Activated CD4-positive, alpha-beta memory T cell treated with anti-CD3 and anti-CD28 coated beads, Interleukin-2, amount 10 ng/mL, durations not matched to agents 7 days and 5 days (primary cell): ENCODE results near the gene SDSL. TPM values are rescaled to one million over a fixed set of nuclear protein-coding genes. Genes with fewer than 3 reads are reported as not detected.

Experiments
- CTCF ChIA-PET: fragments of 350-600 bp; sonication (Branson Sonifier 250); formaldehyde crosslinking; loops from one replicate; lab custom pipeline; 2021; ENCODE audit warnings: antibody characterized with exemption, inconsistent platforms; lab: Charles Lee
- POLR2A ChIA-PET: fragments of 350-600 bp; sonication (Branson Sonifier 250); formaldehyde crosslinking; loops from one replicate; lab custom pipeline; 2021; ENCODE audit warnings: antibody characterized with exemption; lab: Charles Lee
- DNase-seq: peaks from one replicate; pipeline ENCODE4 v3.0.0-alpha.2; 2020
- H3K27ac Mint-ChIP-seq: one replicate; pipeline ENCODE4 v1.8.0; 2021; ENCODE audit warnings: mild to moderate bottlenecking, mixed read lengths
- H3K27me3 Mint-ChIP-seq: one replicate; pipeline ENCODE4 v1.8.0; 2021; ENCODE audit warnings: mixed read lengths
- H3K36me3 Mint-ChIP-seq: one replicate; pipeline ENCODE4 v1.8.0; 2021; ENCODE audit warnings: low read depth, mixed read lengths
- H3K4me1 Mint-ChIP-seq: one replicate; pipeline ENCODE4 v1.8.0; 2021; ENCODE audit warnings: mixed read lengths
- H3K4me3 Mint-ChIP-seq: one replicate; pipeline ENCODE4 v1.8.0; 2021; ENCODE audit warnings: mild to moderate bottlenecking, mixed read lengths
- H3K9me3 Mint-ChIP-seq: one replicate; pipeline ENCODE4 v1.8.0; 2021; ENCODE audit warnings: mixed read lengths
- total RNA-seq, 2 experiments: library from RNA; stranded (reverse); gene quantifications; one replicate each; pipeline ENCODE4 v1.2.3, GENCODE V29; 2021

SDSL gene
- total RNA-seq, 2 experiments from 2014 or later, result not detected

DNA sequence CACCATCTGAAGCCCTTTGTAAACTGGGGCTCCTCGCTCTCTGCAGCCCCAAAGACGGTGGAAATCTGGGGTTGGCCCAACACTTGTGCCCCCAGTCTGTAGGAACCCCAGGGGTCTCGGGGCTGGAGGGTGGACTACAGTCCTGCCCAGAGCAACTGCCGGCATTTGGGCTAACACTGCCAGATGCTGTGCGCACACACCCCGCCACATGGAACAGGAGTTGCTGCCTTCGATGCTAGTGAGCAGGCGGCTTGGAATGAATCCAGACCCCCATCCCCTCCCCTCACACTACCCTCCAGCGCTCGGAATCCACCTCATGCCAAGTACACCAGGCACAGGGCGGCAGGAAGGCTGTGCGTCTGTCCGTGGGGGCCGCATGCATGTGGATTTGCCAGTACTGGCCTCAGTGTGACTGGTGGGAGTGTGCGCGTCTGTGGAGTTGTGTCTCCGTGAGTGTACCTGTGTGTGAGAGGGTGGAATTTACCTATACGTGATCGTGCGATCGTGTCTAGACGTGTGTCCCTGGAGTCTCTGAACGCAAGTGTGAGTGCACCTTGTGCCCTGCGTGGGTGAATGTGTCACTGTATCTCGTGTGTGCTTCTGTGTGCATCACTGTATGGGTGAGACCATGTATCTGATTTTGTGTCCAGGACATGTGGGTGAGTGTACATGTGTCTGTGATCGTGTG lies 44.4 kb downstream of the SDSL start:
- peaks cover 75% of the 10 kb centered on the region for H3K27me3 Mint-ChIP-seq
- CTCF ChIA-PET, result no interaction called here
- H3K4me3 Mint-ChIP-seq, result no peak overlapping the region
- H3K9me3 Mint-ChIP-seq, result no peaks in the 10 kb centered on the region
- H3K4me1 Mint-ChIP-seq, result peaks cover 22% of the 10 kb centered on the region
- H3K27ac Mint-ChIP-seq, result peak overlapping the region; percentile 45
- peaks cover 8% of the 10 kb centered on the region for H3K36me3 Mint-ChIP-seq
- DNase-seq, result no peak
- POLR2A ChIA-PET, result no interaction called here

DNA sequence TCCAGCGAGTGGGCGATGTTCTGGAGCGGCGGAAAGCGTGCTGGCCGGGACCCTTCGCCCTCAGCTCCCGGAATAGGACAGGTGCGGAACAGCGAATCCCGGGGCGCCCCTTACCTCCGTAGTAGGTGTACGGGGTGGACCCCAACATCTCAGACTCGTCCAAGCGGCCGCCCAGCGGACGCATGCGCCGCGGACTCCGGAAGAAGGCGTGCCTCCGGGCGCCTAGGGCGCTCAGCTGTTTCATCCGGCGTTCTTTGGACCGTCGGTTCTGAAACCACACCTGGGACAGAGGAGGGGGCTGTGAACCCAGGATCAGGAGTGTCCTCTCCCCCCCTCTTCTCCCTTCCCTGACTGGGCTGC lies 44.9 kb downstream of the SDSL start:
- ChIA-PET POLR2A (no interaction called here), CTCF (no interaction called here)
- peaks cover 74% of the 10 kb centered on the region for H3K27me3 Mint-ChIP-seq
- H3K4me3 Mint-ChIP-seq, result no peak overlapping the region
- peaks cover 20% of the 10 kb centered on the region for H3K4me1 Mint-ChIP-seq
- no peak for DNase-seq
- H3K9me3 Mint-ChIP-seq, result no peaks in the 10 kb centered on the region
- H3K27ac Mint-ChIP-seq, result no peak overlapping the region
- peaks cover 8% of the 10 kb centered on the region for H3K36me3 Mint-ChIP-seq

DNA sequence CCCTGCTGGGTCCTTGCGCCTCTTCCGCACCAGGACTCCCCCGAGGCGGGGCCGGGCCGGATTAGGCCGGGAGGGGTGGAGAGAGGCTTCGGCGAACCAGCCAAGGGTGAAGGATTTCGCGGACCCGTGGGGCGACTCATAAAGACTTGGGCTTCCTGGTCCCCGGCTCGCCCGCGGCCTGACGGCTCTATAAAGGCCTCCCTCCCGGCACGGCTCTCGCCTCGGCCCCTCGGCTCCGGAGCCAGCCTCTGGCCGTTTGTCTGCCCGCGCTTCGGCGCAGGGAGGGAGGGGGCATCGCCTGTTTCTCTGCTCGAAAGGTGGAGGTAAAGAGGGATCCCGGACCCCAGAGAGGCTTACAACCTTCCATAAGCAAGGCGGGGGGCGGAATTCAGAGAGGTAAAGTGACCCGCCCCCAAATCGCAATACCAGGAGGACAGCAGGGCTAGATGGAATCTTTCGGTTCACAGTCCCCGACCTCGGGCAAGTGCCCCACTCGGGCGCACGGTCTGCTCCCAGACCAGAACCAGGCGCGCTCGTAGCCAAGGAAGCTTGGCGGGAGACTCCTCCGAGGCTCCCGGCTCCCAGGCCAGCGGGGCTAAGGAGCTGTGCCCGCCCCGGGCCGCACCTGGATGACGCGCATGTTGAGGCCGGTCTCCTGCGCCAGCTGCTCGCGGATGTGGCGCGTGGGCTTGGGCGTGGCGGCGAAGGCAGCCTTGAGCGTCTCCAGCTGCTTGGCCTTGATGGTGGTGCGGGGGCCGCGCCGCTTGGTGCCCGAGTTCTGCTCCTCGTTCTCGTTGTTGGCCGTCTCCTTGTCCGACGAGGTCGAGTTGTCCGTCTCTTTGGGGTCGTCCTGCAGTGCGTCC lies 45.6 kb downstream of the SDSL start:
- peaks cover 5% of the 10 kb centered on the region for H3K36me3 Mint-ChIP-seq
- POLR2A ChIA-PET, result no interaction called here
- no peak overlapping the region for H3K27ac Mint-ChIP-seq
- H3K27me3 Mint-ChIP-seq, result peaks cover 74% of the 10 kb centered on the region
- DNase-seq, result no peak
- H3K4me1 Mint-ChIP-seq, result peaks cover 16% of the 10 kb centered on the region
- H3K9me3 Mint-ChIP-seq, result no peaks in the 10 kb centered on the region
- H3K4me3 Mint-ChIP-seq, result peak overlapping the region; percentile 43
- CTCF ChIA-PET, result no interaction called here

DNA sequence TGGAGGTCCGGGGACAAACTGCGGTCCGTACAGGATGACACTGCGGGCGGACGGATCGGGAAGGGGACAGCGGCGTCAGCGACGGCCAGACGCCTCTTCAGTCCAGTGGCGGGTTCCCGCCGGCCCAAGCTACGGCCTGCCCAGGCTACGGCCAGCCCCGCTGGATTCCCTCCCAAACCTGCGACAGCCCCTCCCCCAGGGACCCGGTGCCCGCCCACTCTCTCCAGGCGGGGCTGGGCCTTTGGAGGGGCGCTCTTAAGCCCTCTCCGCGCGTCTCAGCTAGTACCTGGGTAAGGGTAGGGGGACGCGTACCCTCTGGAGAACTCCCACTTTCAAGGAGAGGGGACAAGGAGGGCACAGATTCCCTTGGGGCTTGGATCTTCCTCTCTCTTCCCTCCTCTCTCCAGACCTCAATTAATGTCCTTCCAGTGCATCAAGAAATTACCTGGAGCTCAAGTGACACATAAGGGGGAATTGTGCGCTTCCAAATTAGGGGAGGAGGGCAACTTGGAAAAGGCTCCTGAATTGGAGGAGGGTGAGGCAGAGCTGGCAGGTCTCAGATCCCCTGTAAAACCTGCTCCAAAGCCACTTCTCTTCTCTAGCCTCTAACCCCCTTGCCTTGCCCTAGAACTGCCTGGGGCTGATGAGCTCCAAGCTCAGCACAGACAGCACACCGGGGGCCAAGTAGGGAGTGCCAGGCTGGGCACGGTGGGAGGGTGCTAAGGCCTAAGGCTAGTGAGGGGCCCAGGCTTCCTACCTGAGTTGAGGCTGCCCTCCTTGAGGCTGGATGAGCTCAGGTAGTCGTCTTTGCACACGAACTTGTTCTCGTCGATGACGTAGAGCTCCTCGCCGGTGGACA lies 46.4 kb downstream of the SDSL start:
- Mint-ChIP-seq H3K27ac (peak overlapping the region; percentile 54), H3K9me3 (no peaks in the 10 kb centered on the region), H3K27me3 (peaks cover 79% of the 10 kb centered on the region), H3K4me3 (no peak overlapping the region), H3K4me1 (peaks cover 16% of the 10 kb centered on the region), H3K36me3 (peaks cover 4% of the 10 kb centered on the region)
- DNase-seq, result no peak
- CTCF ChIA-PET, result no interaction called here
- POLR2A ChIA-PET, result no interaction called here

DNA sequence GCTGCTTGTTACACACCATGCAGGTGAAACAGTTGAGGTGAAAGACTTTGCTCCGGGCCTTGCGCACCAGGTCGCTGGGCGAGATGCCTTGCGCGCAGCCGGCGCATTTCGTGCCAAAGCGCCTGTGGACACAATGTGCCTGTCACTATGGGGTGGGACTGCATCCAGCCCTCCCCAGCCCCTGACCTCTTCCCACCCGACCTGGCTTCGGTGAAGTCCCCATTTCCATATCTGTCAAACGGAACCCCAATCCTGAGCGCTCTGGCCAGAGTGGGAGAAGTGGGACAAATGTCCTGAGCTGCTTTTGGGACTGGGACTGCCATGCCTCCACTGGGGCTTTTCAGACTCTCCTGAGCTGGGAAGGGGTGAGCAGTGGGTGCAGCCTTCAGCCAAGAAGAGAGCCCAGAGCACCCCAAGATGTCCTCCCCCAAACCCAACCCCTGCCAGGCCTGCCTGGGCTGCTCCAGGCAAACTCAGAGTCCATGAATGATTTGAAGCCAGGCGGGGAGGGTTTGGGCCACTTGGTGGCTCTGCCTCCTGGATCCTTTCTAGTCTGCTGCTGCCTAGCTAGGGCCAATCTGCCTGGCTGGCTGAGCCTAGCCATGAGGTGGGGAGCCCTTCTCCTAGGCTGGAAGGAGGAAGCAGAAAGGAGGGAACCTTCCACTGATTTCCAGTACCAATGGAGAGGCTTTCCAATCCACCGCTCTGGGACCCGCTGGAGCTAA lies 47.2 kb downstream of the SDSL start:
- CTCF ChIA-PET, result interaction anchor here (0.6 kb wide), 2 partner anchors 125 to 228 kb away, joined by 3 to 4 read pairs; no protein-coding TSS in a partner anchor
- H3K27ac Mint-ChIP-seq, result no peak overlapping the region
- peaks cover 79% of the 10 kb centered on the region for H3K27me3 Mint-ChIP-seq
- POLR2A ChIA-PET, result no interaction called here
- DNase-seq, result no peak
- H3K9me3 Mint-ChIP-seq, result no peaks in the 10 kb centered on the region
- H3K4me3 Mint-ChIP-seq, result no peak overlapping the region
- peaks cover 14% of the 10 kb centered on the region for H3K4me1 Mint-ChIP-seq
- no peaks in the 10 kb centered on the region for H3K36me3 Mint-ChIP-seq

DNA sequence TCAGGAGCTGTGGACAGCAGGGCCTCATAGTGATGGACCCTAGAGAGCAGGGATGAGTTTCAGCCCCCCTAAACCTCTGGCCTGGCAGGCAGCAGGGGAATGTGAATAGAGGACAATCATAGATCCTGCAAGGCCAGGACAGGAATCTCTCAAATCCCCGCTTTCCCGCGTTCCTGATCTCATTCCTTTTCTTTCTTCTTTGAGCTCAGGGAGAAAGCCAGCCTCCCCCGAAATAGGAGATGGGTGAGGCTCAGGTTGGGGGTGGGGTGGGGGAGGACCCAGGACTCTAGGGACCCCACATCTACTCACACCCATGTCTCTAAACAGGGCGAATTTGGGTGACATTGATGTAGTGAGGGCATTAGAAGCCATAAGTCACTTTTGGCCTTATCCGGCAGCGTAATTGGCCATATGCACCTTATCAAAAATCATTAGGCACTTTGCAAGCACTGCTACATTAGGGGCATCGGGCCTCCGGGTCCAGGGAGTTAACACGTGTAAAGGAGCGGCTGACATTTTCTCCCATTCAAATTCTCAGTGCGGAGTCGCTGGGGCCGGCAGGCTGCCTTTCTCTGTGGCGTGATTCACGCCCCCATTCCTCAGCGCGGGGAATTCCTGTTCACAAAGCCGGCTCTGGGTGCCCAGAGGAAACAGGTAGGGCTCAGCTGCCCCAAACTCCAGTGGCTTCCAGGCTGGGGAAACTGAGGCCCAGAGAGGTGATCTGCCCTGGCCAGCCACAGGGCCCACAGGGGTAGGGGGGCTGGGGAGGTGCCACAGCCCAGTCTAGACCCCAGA lies 48.0 kb downstream of the SDSL start:
- Mint-ChIP-seq H3K27ac (no peak overlapping the region), H3K4me3 (no peak overlapping the region), H3K36me3 (no peaks in the 10 kb centered on the region), H3K9me3 (no peaks in the 10 kb centered on the region), H3K27me3 (peaks cover 80% of the 10 kb centered on the region), H3K4me1 (peaks cover 16% of the 10 kb centered on the region)
- POLR2A ChIA-PET, result no interaction called here
- DNase-seq, result no peak
- CTCF ChIA-PET, result interaction anchor here (0.6 kb wide), 2 partner anchors 125 to 227 kb away, joined by 3 to 4 read pairs; no protein-coding TSS in a partner anchor

DNA sequence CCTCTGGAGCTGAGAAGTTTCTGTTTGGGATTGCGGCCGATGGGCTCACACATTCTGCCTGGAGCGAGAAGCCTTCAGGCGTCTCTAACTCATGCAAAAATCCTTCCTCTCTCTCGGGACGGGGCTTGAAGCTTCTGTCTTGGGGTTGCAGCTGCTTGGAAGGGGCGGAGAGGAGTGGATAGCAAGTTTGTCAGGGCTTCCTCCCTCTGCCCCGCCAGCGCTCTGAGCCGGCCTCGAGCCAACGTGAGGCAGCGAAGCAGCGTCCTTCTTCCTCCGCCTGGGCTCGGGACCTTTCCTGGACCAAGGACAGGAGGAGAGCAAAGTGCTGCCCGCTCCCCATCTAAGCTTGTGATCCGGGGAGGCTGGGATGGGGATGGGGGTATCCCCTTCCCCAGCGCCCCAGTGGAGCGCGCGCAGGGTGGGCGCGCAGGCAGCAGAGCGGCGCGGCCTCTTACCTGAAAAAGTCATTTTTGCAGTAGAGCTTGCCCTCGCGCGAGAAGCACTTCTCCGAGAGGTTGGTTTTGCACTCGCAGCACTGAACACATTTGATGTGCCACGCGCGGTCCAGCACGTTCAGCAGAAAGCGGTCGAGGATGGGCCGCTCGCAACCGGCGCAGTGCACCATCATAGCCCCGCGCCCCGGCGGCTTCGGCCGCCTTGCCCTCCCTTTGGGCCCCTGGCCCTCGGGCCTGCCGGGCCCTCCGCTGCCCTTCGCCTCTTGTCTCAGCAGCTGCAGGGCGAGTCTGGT lies 48.9 kb downstream of the SDSL start:
- POLR2A ChIA-PET, result no interaction called here
- CTCF ChIA-PET, result no interaction called here

DNA sequence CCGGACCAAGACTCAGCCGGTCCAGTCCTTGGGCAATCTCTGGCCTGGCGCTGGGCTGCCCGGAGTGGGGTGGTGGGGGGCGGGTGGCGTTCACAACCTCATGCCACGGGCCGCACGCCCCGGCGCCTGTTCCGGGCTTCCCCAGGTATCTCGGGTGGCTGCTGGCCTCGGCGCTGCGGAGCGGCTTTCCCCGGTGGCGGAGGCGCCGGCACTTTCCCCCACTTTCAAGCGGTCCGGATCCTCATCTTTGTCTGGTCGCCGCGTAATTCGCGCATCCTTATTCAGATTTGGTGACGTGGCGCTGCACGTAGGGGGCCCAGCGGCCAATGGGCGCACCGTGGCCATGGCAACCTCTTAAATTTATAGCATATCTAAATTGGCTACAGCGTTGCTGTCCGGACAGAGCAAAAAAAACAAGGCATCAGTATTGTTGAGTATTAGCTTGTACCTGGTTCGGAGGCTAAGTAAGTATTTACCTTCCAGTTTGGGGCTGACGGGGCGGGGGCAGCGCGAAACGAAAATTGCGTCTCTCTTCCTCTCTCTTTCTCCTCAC lies 49.5 kb downstream of the SDSL start, which contains the start of gene LHX5:
Gene LHX5, minus strand, starts transcription at position 253 of the 553 bp plus-strand sequence. CDS start 373 bp downstream, outside the sequence.
- no peak within 1 kb of the TSS for H3K4me3 Mint-ChIP-seq
- POLR2A ChIA-PET, result no interaction called here
- no peak within 1 kb of the TSS for H3K27ac Mint-ChIP-seq
- CTCF ChIA-PET, result no interaction called here
- no peaks in the 10 kb centered on the region for H3K9me3 Mint-ChIP-seq
- peaks cover 12% of the 10 kb centered on the region for H3K4me1 Mint-ChIP-seq
- no peaks in the 10 kb centered on the region for H3K36me3 Mint-ChIP-seq
- DNase-seq, result no peak
- peaks cover 82% of the 10 kb centered on the region for H3K27me3 Mint-ChIP-seq

More for the DNA sequence above, 48.9 kb downstream of the SDSL start:
- no peak for DNase-seq
- Mint-ChIP-seq H3K27me3 (peaks cover 86% of the 10 kb centered on the region), H3K9me3 (no peaks in the 10 kb centered on the region), H3K36me3 (no peaks in the 10 kb centered on the region), H3K4me1 (peaks cover 14% of the 10 kb centered on the region), H3K4me3 (no peak overlapping the region), H3K27ac (no peak overlapping the region)

DNA sequence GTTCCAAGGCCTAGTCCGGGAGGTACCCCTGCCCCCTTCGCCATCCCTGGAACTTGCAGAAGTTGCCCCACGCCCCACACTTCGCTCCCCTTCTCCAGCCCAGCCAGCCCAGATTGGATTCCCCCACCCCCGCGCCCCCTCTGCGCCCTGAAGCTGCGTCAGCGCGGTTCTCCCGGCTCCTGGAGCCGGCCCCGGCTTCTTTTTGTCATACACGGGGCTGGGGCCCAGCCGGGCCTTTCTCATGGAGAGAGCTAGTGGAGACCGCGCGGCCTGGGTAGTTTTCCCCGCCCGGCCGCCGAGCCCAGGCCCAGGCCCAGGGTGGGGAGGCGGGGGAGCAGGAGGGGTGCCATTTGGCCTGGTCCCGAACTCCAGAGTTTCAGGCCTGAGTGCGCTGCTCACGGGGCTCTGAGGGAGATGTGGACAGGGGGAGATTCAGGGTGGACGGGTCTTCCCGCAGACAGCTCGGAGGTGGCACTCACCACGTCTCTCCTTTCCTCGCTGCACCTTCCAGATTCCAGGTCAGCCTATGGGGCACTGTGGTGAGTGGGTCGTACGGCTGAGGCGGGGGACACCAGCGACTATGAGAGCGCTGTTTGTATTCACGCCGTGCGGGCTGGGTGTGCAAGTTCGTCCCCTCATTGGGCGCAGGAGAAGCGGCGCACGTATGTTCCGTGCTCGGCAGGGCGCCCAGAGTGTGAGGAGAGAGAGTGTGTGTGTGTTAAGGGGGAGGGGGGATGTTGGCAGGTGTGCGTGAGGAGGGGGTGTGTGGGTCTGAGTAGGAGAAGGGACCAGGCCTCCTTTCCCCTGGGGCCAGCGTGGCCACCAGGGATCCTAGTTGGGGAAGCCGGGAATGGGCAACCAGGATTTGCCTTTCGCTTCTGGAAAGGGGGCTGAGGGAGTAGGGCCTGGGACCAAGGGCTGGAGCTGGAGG lies 50.3 kb downstream of the SDSL start:
- H3K36me3 Mint-ChIP-seq, result no peaks in the 10 kb centered on the region
- no peaks in the 10 kb centered on the region for H3K9me3 Mint-ChIP-seq
- DNase-seq, result no peak
- ChIA-PET CTCF (no interaction called here), POLR2A (no interaction called here)
- H3K4me3 Mint-ChIP-seq, result no peak overlapping the region
- H3K4me1 Mint-ChIP-seq, result peaks cover 9% of the 10 kb centered on the region
- H3K27ac Mint-ChIP-seq, result no peak overlapping the region
- peaks cover 83% of the 10 kb centered on the region for H3K27me3 Mint-ChIP-seq

DNA sequence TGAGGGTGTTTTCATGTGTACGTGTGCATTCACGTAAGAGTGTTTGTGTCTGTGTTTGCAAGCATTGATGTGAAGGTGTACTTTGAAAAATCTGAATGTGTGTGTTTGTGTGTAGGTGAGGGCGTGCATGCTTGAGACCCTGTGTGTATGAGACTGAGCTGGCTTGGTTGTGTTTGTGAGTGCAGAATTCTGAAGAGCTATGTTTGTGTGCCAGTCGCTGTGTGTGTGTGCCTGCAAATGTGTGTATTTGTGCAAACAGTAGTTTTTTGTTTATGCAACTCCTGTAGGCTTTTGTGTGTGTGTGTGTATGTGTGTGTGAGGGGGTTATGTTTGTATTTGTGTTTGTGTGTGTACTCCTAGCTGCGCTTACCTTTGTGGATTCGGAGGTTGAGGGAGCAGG lies 51.2 kb downstream of the SDSL start:
- Mint-ChIP-seq H3K4me1 (peaks cover 9% of the 10 kb centered on the region), H3K36me3 (no peaks in the 10 kb centered on the region), H3K4me3 (no peak overlapping the region), H3K27me3 (peaks cover 88% of the 10 kb centered on the region), H3K27ac (no peak overlapping the region), H3K9me3 (no peaks in the 10 kb centered on the region)
- POLR2A ChIA-PET, result no interaction called here
- CTCF ChIA-PET, result interaction anchor here (1.3 kb wide), 1 partner anchor 48 kb away, joined by 3 read pairs; no protein-coding TSS in a partner anchor
- no peak for DNase-seq
